Measurements from ENCODE around the gene TEKT5.

Gene TEKT5

GRCh38 chr16:10600782-10601443, 93.8 kb downstream of the TEKT5 start:
- H3K79me2 ChIP-seq (ENCODE audit: insufficient read depth, low read length): no peaks in the 10 kb centered on the region
- no peaks in the 10 kb centered on the region for H4K20me1 ChIP-seq (ENCODE audit: low read depth, low read length)
- H3K9me3 ChIP-seq (ENCODE audit: insufficient read depth, low read length): no peaks in the 10 kb centered on the region
- H3K27ac ChIP-seq (ENCODE audit: low read depth, low read length): no peak overlapping the region
- no peaks in the 10 kb centered on the region for H3F3A ChIP-seq (ENCODE audit: insufficient read depth)
- no peak overlapping the region for H2AFZ ChIP-seq (ENCODE audit: low read depth, low read length, severe bottlenecking)
- H3K36me3 ChIP-seq (ENCODE audit: low read length): no peaks in the 10 kb centered on the region
- H3K27me3 ChIP-seq (ENCODE audit: low read length): no peaks in the 10 kb centered on the region
- no peak overlapping the region for H3K4me2 ChIP-seq (ENCODE audit: low read depth, low read length, poor library complexity, severe bottlenecking)
- TF ChIP-seq CTCF (IDR thresholded peaks at IDR 0.05; ENCODE audit: insufficient read depth, low read length, poor library complexity, severe bottlenecking) (no peak), EZH2phosphoT487 (conservative IDR thresholded peaks at IDR 0.05; ENCODE audit: low read length) (no peak)
- no peak overlapping the region for H3K4me3 ChIP-seq (ENCODE audit: insufficient read depth, low read length, poor library complexity, severe bottlenecking)
- H3K9me2 ChIP-seq (replicated peaks; ENCODE audit: insufficient read depth, low read length): no peaks in the 10 kb centered on the region
- no peak overlapping the region for H3K9ac ChIP-seq (ENCODE audit: low read length)

- H3K4me3 ChIP-seq (ENCODE audit: insufficient read depth, low read length, poor library complexity, severe bottlenecking): no peak overlapping the region
- H3K9ac ChIP-seq (ENCODE audit: low read length): no peak overlapping the region
- TF ChIP-seq CTCF (IDR thresholded peaks at IDR 0.05; ENCODE audit: insufficient read depth, low read length, poor library complexity, severe bottlenecking) (no peak), EZH2phosphoT487 (conservative IDR thresholded peaks at IDR 0.05; ENCODE audit: low read length) (no peak)
- H3K27me3 ChIP-seq (ENCODE audit: low read length): no peaks in the 10 kb centered on the region
- H2AFZ ChIP-seq (ENCODE audit: low read depth, low read length, severe bottlenecking): no peak overlapping the region
- no peaks in the 10 kb centered on the region for H3K79me2 ChIP-seq (ENCODE audit: insufficient read depth, low read length)
- no peaks in the 10 kb centered on the region for H3K9me3 ChIP-seq (ENCODE audit: insufficient read depth, low read length)
- H3K4me2 ChIP-seq (ENCODE audit: low read depth, low read length, poor library complexity, severe bottlenecking): no peak overlapping the region
- H4K20me1 ChIP-seq (ENCODE audit: low read depth, low read length): no peaks in the 10 kb centered on the region
- no peak overlapping the region for H3K27ac ChIP-seq (ENCODE audit: low read depth, low read length)
- no peaks in the 10 kb centered on the region for H3K36me3 ChIP-seq (ENCODE audit: low read length)
- H3F3A ChIP-seq (ENCODE audit: insufficient read depth): no peaks in the 10 kb centered on the region
- no peaks in the 10 kb centered on the region for H3K9me2 ChIP-seq (replicated peaks; ENCODE audit: insufficient read depth, low read length)
These were observed 95.1 kb downstream of the TEKT5 start for GRCh38 chr16:10599626-10600025.

- H4K20me1 ChIP-seq (ENCODE audit: low read depth, low read length): no peaks in the 10 kb centered on the region
- H3K9ac ChIP-seq (ENCODE audit: low read length): no peak overlapping the region
- no peaks in the 10 kb centered on the region for H3K9me2 ChIP-seq (replicated peaks; ENCODE audit: insufficient read depth, low read length)
- no peak overlapping the region for H2AFZ ChIP-seq (ENCODE audit: low read depth, low read length, severe bottlenecking)
- H3K9me3 ChIP-seq (ENCODE audit: insufficient read depth, low read length): no peaks in the 10 kb centered on the region
- no peak overlapping the region for H3K4me2 ChIP-seq (ENCODE audit: low read depth, low read length, poor library complexity, severe bottlenecking)
- H3F3A ChIP-seq (ENCODE audit: insufficient read depth): no peaks in the 10 kb centered on the region
- no peaks in the 10 kb centered on the region for H3K27me3 ChIP-seq (ENCODE audit: low read length)
- TF ChIP-seq EZH2phosphoT487 (conservative IDR thresholded peaks at IDR 0.05; ENCODE audit: low read length) (no peak), CTCF (IDR thresholded peaks at IDR 0.05; ENCODE audit: insufficient read depth, low read length, poor library complexity, severe bottlenecking) (no peak)
- H3K79me2 ChIP-seq (ENCODE audit: insufficient read depth, low read length): no peaks in the 10 kb centered on the region
- no peaks in the 10 kb centered on the region for H3K36me3 ChIP-seq (ENCODE audit: low read length)
- no peak overlapping the region for H3K27ac ChIP-seq (ENCODE audit: low read depth, low read length)
- H3K4me3 ChIP-seq (ENCODE audit: insufficient read depth, low read length, poor library complexity, severe bottlenecking): no peak overlapping the region
These were observed 96.6 kb downstream of the TEKT5 start for GRCh38 chr16:10598157-10598556.

Data from SU-DHL-6 (cell line).